Measurements from ENCODE around the gene GOLGA7B.

- TF ChIP-seq, protein P1, sequence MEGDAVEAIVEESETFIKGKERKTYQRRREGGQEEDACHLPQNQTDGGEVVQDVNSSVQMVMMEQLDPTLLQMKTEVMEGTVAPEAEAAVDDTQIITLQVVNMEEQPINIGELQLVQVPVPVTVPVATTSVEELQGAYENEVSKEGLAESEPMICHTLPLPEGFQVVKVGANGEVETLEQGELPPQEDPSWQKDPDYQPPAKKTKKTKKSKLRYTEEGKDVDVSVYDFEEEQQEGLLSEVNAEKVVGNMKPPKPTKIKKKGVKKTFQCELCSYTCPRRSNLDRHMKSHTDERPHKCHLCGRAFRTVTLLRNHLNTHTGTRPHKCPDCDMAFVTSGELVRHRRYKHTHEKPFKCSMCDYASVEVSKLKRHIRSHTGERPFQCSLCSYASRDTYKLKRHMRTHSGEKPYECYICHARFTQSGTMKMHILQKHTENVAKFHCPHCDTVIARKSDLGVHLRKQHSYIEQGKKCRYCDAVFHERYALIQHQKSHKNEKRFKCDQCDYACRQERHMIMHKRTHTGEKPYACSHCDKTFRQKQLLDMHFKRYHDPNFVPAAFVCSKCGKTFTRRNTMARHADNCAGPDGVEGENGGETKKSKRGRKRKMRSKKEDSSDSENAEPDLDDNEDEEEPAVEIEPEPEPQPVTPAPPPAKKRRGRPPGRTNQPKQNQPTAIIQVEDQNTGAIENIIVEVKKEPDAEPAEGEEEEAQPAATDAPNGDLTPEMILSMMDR (IDR thresholded peaks at IDR 0.05), result no peak
- no peak for TF ChIP-seq EZH2 (IDR thresholded peaks at IDR 0.05; ENCODE audit: borderline replicate concordance, insufficient read depth, low read depth, low read length, poor library complexity, severe bottlenecking)
These were observed 448 bp upstream of the GOLGA7B start for GRCh38 chr10:97849103-97849686.

Measured in B cell (primary cell).